Measurements from ENCODE around the gene RBPJL. TPM values are rescaled to one million over a fixed set of nuclear protein-coding genes. Genes with fewer than 3 reads are reported as not detected.
A peak's percentile ranks its signal among the peaks of the same experiment; 100 is the strongest.

RBPJL gene
- total and polyA plus RNA-seq, 2 of the 13 experiments (the other 11 are each of a cell fraction or from before 2014, with no cell fraction given) = not detected

GRCh38 chr20:45341939-45342854, 35.6 kb downstream of the RBPJL start (continued):
- TF ChIP-seq BCL3 (CRISPR knock-in tag; IDR thresholded peaks at IDR 0.05) (no peak), ZNF136 (CRISPR knock-in tag; IDR thresholded peaks at IDR 0.05; ENCODE audit: low read depth) (0 out of 2 replicates have a peak, but pooled peaks have one; percentile 24), KIAA2018 (CRISPR knock-in tag; IDR thresholded peaks at IDR 0.05; ENCODE audit: borderline replicate concordance) (no peak), MED13 (CRISPR knock-in tag; IDR thresholded peaks at IDR 0.05) (no peak), ZNF772 (CRISPR knock-in tag; IDR thresholded peaks at IDR 0.05) (peak; percentile 84), ZNF891 (CRISPR knock-in tag; IDR thresholded peaks at IDR 0.05) (peak; percentile 67), ZNF670 (CRISPR knock-in tag; IDR thresholded peaks at IDR 0.05; ENCODE audit: borderline replicate concordance) (0 out of 2 replicates have a peak, but pooled peaks have one; percentile 31), ATF7-NPFF (CRISPR knock-in tag; IDR thresholded peaks at IDR 0.05; ENCODE audit: low read depth) (no peak), MXD1 (CRISPR knock-in tag; IDR thresholded peaks at IDR 0.05) (peak; percentile 77; the same call in 1 of the 2 replicates), SSRP1 (CRISPR knock-in tag; IDR thresholded peaks at IDR 0.05) (no peak), ZNF678 (CRISPR knock-in tag; IDR thresholded peaks at IDR 0.05) (no peak), ZNF724P (CRISPR knock-in tag; IDR thresholded peaks at IDR 0.05; ENCODE audit: borderline replicate concordance) (no peak), ZNF160 (CRISPR knock-in tag; IDR thresholded peaks at IDR 0.05) (no peak), YEATS2 (CRISPR knock-in tag; IDR thresholded peaks at IDR 0.05; ENCODE audit: borderline replicate concordance) (peak; percentile 26; the same call in 1 of the 2 replicates), SOX6 (IDR thresholded peaks at IDR 0.05) (no peak), SOX6 (CRISPR knock-in tag; IDR thresholded peaks at IDR 0.05) (peak; percentile 72), ATAD3A (CRISPR knock-in tag; IDR thresholded peaks at IDR 0.05) (no peak), EED (CRISPR knock-in tag; IDR thresholded peaks at IDR 0.05) (no peak), GATAD2A (CRISPR knock-in tag; IDR thresholded peaks at IDR 0.05) (peak; percentile 83), CAMTA2 (CRISPR knock-in tag; IDR thresholded peaks at IDR 0.05; ENCODE audit: borderline replicate concordance) (peak; percentile 81; the same call in 1 of the 2 replicates), SMARCC2 (IDR thresholded peaks at IDR 0.05) (no peak)

All from HepG2 (cell line).